NCI-H1694 (cell line): Measurements from ENCODE around the gene ANKH.

Experiments used
- DNase-seq: peaks from one replicate; lab custom pipeline; 2025; lab: John Stamatoyannopoulos, UW

Gene ANKH

DNA sequence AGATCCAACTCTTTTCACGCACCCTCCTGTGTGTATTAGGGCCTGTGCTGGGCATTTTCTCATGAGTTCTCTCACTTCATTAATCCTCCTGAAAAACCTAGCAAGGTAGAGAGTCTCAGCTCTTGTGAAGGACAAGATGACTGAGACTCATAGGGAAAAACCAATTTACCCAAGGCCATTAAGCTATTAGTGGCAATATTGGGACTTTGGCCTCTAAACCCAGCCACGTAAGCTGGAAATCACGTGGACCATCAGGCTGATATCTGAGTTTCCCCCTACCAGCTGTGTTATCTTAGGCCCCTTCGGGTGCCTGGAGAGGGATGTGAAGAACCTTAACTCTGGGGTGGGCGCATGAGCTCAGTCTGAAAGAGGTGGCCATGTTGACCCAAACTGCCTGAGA, 80.7 kb downstream of the ANKH start:
- no peak for DNase-seq

DNA sequence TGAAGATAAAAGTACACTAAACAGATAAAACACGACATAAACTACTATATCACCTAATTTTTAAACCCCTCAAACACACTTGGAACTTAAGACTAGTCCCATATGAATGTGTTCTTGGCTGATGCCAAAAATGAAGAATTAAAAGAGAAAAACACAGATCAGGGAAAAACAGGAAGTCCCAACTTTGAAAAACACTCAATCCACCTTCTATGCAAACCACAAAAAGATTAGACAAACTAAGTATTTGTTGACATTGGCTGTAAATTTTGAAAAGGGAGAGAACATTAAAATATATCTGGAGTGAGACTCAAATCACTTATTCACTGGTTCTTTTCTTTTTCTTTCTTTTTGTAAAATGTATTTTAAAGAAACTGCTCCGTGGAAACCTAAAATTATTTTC, 81.4 kb downstream of the ANKH start:
- DNase-seq, result no peak

DNA sequence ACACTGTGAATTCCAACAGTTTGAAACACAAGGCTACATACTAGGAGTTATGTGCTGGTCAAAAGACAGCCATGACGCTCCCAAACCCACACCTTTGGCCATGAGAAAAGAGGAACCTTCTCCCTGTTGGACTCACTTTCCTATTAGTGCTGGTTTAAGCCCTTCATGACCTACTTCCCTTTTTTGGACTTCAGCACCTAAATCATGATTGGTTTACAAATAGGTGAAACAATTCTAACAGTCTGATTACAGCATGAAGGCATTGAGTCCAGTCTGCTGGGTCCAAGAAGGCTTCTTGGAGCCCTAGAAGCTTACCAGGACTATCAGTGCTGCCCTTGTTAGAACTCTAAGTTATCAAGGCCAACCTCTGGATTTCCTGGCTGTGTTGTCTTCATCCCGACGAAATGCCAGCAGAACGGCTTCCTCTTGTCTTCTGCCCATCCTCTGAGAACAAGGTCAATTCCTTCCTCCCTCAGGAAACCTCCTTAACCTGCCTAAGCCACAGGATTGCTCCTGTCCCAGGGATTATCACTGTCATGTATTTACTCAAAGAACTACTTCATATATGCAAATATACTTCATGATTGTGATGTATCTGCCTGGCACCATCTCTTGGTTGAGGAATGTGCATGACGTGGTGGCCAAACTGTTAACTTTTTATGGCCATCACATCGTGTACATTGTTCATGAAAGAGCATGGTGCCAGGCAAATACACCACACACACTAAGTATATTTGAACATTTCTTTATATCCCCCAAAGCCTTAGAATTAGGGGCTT, 83.6 kb downstream of the ANKH start:
- no peak for DNase-seq

DNA sequence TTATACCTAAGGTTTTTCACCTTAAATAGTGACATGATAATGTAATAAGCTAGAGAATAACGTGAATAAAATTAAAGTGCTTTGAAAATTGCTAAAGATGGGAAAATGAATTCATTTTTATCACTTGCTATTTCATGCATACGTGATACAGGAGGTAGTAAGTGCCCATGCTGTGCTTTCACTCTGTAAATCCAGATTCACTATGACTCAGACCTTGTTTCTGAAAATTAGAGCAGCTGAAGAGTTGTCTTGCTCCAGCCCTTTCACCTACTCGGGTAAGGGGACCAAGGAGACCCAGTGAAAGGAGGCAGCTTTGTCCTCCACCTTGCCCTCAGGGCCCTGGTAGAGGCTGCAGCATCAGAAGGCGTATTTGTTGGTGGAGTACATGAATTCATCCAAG, 87.9 kb downstream of the ANKH start:
- no peak for DNase-seq

DNA sequence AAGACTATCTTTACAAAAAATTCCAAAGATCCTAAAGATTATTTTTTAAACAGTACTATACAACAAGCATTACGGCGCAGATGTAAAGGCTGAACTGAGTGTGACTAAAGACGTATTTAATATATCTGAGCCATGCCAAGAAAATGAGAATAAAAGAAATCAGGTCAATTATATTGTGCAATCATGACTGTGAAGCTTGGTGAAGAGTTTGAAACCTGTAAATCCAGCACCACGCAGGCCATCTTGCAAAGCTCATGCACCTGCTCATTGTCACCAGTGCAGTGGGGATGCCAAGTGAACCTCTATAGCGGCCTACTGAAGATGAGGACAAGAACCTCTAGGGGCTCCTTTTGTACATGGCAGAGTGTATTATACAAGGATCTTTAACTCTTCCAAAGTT, 89.0 kb downstream of the ANKH start:
- DNase-seq, result no peak

DNA sequence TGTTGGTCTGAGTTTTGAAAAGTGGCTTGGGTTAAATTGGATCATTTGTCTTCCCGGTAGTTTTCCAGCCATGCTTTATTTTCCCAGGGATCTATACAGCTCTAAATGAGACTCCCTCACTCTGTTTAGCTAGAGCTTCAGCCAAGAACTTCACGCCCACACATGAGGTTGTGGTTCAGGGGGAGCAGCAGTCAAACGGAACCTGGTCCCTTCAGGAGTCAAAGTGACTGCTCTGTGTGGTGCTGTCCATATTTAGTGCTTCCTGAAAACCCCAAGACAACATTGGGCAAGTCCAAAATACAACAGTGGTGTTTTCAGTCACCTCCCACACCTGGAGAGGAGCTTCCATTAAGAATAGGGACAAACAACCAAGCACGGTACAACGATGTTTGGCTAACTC, 90.5 kb downstream of the ANKH start:
- no peak for DNase-seq

DNA sequence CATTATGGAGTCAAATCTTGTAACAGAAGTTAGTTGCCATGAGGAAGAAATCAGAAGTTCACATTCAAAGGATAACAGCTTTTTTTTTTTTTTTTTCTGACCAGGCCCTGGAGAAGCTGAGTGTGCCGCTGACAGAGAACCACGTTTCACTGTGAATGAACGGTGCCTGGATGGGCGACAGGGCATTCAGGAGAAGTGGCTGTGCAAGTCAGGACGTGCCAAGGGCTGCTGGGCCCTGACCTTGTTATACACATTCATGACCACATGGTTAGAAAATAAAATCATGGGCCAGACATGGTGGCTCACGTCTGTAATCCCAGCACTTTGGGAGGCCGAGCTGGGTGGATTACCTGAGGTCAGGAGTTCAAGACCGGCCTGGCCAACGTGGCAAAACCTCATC, 91.6 kb downstream of the ANKH start:
- no peak for DNase-seq

DNA sequence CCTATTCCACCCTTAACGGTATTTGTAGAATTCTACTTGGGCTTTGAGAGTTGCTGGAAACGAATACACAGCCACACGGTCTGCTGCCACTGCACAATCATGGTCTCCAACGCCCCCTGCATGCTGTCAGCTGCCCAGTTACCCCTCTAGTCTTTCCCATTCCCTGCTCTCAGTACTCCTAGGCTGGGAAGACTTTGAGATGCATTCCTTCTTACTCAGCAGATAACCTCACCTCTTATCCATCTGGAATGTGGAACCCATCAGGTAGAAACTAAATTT, 92.8 kb downstream of the ANKH start:
- DNase-seq, result no peak

DNA sequence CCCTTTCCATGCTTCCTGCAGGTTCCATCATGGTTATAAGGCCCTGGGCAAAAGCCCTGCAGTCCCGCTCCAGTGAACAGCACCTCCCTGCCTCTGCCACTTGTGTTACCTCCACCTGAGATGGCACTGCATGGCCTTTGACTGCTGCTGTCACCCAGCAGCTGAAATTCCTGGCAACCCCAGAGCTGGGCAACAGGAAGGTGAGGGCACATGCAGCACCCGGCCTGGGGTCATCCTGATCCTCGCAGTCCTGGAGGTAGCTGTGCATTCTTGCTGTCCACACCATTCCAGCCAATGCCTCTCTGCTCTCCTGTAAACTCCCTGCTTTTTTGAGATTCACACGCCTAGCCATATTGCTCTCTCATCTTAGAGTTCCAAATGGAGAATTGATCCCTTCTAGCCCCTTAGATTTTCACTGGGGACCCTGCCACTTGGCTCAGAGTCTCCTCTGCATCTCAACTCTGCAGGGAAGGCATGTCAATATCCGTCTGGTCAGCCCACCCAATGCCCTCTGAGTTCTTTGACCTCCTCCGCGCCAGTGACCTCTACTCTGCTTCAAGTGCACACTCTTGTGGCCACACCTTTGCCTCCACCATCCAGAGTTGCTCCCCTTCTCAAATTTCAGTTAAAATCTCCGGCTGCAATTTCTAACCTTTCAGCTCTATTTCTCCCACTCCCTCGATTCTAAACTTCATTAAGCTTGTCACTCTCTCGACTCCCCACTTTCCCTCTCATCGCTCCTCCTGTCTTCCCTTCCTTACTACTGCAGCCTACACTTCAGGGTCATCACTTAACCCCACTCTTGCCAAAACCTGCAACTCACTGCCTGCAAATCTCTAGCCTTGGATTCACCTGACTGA, 93.4 kb downstream of the ANKH start:
- DNase-seq, result no peak

DNA sequence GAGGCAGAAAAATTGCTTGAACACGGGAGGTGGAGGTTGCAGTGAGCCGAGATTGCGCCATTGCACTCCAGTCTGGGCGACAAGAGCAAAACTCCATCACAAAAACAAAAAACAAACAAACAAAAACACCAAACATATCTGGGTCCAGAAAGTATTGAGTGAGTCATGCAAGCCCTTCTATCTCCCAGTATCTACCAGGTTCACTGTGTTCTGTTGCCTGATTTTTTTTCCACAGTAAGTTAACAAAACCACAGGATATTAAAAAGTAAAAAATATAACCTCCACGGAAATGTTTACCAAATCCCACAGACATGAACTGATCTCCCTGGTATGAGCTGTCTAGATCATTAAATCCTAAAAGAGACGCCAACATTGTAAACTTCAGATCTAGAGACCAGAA, 94.4 kb downstream of the ANKH start:
- DNase-seq, result no peak

DNA sequence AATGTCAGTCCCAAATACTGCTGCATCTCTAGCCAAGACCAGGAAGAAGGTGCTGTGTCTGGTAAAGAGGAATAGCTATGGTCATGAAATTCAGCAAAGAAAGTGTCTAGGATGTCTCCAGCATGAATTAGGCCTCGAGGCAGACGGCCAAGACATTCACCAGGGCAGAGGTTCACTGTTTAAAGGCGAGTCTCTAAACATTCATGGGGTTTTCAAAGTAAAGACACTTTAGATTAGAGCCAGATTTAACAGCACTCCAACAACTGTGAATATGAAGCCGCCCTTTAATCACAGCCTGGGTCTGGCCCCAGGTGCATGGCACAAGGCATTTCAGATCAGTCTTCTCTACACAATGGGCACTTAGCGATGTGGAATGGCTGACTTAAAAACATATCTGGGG, 95.0 kb downstream of the ANKH start:
- DNase-seq, result no peak

DNA sequence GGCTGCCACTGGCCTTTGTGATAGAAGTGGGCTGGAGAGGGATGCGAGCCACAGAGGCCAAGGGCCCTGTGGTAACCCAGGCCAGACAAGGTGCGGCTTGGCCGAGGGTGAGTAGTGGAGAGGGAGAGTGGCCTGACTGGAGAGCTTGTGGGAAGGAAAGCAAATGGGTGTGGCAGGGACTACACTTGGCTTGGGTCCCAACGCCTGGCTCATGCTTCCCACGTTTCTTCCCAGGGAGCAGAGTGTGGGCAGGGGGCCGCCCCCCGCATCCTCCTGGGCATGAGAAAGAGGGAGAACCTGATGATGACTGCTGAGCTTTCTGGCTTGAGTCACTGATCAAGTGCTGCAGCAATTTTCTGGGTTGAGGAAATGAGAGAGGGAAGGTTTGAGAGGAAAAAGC, 95.7 kb downstream of the ANKH start:
- no peak for DNase-seq

DNA sequence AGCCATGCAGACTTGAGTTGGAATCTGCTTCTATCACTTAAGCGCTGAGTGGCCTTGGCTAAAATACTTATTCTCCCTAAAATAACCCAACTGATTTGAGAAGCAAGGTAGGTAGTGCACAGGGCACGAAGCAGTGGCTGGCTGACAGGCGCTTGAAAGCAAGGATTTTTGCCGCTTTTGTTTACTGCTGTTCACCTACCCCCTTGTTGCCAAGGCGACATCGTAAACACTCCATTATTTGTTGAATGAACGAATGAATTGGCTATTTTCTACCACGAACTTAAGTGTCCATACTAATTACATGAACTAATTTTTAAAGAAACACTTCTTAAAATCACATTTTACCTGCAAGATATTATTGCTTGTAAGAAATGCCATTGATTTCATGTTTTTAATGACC, 98.0 kb downstream of the ANKH start:
- DNase-seq, result no peak

DNA sequence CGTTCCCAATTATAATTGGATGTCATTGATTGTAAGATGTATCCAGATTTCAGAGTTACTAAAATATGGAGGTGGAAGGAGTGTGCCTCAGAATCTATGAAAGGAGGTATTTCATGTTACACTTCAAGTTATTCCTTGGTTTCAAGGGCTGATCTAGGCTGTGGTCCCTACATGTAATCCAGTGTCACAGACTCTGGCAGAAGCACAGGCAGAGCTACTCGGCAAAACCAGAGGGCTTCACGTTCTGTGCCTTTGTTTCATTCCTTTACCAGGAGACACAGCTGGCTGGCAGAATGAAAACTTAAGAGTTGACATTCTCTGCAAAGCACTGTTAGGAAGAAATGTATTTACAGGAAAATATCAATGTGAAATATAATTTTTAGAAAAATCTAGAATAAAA, 99.6 kb downstream of the ANKH start:
- DNase-seq, result no peak

DNA sequence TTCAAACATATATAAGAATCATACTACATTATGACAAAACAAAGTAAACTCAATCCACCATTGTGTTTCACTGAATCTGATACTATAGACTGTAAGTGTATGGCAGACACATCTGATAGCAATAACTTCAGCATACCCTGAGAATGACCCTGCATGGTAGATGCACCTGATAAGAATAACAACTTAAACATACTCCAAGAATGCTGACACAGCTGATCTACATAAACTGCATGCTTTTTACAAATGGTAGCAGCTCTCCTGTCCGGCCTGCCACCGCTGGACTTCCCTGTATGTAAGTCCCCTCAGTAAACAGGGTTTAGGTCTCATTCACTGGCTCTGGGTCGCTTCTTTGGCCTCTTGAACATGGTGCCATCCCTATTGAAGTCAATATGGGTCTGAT, 100.4 kb downstream of the ANKH start:
- no peak for DNase-seq

DNA sequence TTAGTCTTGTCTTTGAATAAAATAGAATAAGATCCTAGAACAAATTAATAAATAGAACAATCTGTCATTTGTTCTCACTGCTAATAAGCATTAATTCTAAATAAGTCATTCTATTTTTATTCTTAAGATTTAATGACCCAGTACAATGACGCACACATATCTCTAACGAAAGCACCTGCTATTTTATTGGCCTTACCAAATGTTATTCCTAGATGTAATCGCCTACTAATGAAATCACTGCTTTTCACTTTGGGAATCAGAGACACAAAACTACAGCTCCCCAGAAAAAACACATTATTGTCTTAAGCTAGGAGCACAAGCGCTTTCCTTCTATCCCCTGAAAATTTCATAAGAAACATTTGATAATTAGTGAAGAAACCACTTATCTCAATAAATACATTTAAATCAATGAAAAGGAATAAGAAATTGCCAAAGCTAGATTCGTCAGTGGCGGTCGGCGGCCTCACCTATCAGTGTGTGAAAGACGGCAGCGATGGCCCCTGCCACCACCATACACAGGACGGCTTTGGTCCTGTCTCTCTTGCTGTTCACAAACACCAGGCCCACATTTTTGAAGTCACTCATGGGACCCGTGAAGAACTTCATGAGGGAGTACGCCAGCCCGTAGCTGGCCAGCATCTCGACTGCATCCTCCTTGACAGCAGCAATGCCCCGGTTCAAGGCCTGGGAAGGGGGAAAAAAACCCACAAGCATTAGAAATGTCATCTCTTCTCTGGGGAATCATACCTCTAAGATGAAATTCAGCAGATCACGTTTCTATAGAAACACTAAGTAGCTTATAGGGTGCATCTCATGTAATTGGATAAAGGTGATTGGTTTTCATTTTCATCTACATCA, 102.8 kb downstream of the ANKH start:
- DNase-seq, result no peak

DNA sequence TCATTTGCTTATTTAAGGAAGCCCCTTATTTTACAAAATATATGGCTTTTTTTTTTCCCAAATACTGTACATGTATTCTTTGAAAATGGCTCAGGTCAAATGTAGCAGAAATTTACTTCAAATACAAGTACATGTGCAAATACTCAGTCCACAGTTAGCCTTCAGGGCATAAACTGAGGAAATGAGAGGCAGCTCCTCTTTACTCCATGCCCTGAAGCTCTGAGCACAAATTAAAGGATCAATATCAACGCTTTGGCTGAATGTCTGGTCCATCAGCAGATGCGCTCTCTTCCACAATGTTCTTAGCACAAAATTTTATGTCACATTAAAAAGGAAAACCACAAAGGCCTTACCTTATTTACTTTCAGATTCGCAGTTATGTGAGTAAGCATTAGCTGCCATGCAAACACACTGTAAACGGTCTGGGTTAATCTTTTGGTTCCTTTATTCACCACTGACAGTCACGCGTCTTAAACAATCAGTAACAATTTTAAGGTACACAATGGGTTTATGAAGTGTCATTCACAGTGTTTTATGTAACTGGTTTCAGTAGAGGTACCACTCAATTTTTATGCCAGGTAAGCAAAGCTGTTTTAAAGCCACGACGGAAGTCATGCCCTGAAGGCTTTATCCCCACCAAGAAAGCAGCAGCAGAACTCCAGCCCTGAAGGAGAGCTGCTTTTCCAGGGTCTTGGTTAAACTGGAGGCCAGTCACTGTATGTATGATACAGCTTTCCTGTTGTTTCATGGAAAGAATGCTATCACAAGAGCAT, 103.7 kb downstream of the ANKH start:
- no peak for DNase-seq

DNA sequence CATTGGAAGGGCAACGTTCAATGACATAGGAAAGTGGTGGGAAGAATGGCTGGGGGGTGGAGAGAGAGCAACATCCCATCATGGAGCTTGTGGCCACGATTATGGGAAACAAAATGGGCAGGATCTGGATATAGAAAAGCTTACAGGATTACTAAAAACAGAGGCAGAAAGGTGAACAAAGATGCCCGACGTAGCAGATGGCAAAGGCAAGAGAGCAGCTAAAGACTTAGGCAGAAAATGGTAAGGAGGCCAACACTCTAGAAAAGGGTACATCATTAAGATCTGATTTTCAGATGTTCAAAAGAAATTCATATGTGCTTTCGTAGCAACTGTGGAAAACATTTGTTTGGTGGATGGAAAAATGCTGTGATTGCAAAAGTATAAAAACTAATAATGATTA, 104.5 kb downstream of the ANKH start:
- no peak for DNase-seq

DNA sequence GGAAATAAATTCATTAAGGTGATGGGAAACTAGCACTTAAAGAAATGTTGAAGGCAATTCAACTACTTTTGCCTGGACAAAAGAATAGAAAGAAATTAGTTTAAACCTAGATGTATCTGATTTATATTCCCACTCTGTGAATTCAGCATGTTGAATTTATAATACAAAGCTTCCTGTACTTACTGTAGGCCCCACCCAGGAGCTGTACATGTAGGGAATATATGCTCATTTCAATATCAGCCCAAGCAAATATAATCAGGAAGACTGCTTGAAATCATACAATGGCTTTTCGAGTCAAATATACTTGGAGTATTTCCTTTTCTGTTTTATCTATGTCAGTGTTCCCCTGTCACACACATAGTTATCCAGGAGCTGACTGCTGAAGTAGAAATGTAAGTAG, 105.0 kb downstream of the ANKH start:
- DNase-seq, result no peak

DNA sequence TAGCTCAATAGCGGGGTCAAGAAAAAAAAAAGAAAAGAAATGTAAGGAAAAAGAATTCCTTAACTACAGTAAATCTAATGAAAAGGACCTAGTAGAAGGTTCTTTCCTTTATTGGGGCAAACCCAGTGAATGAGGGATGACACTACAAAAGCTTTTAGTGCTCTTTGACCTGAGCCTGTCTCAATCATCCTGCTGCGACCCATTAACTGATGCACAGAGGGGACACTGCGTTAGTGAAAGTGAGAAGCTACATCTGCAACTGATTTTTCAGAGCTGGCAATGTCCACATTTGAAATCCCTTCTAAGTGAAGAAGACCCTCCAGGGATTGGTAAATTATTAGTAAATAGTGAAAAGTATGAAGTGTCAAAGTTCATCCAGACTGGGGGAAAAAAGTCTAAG, 106.0 kb downstream of the ANKH start:
- DNase-seq, result no peak

DNA sequence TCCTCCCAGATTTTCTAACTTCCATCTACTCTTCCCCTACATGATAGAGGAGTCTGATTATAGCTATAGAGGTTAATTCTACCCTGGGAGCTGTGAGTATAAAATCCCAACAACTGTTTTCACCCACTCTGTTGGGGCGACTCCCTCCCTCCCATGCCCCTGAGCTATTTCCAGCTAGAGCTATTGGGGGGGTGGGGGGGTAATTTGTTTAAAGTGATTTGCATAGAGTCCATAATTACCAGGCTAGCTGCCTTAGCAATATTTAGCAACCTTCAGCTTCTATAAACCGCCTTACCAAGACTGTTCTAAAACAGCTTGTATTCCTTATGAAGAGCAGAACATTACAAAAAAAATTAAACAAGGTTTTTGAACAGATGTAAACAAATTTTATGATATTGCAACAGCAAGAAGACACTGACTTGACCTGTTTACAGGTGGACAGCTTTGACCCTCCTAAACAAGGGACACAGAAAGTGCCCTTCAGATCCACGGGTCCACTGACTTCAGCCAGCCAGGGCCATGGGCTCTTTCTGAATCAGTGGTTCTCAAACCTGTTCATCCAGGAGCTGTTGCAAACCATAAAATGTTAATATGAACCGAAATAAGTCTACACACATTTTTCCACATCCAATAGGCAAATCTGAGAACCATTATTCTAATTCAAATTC, 108.9 kb downstream of the ANKH start:
- no peak for DNase-seq
